A673 (cell line): ENCODE results near the gene C12orf57. TPM values are rescaled to one million over a fixed set of nuclear protein-coding genes. Genes with fewer than 3 reads are reported as not detected.

Experiments
- BruUV-seq: library from RNA; stranded (reverse); fragments of 400-500 nt; replicated peaks from 2 replicates; lab custom pipeline; 2021; lab: Mats Ljungman, UMichigan
- CTCF ChIA-PET: fragments of 300-600 bp; sonication (Branson Sonifier 250); formaldehyde crosslinking; loops from one replicate; lab custom pipeline; 2022; ENCODE audit warnings: antibody characterized with exemption; lab: Charles Lee
- POLR2A ChIA-PET: fragments of 300-600 bp; sonication (Branson Sonifier 250); formaldehyde crosslinking; loops from one replicate; lab custom pipeline; 2022; ENCODE audit warnings: antibody characterized with exemption; ENCODE audit not compliant: low non-redundant PET; lab: Charles Lee
- DNase-seq: peaks from one replicate; pipeline ENCODE4 v3.0.0-alpha.2; 2015; ENCODE audit warnings: low spot score
- H3K27ac ChIP-seq: fragments of 200-600 bp; sonication (generic); 2 replicates; pipeline ENCODE4 v1.5.1; 2016; ENCODE audit warnings: mixed run types, low read depth, mild to moderate bottlenecking, mixed read lengths, antibody characterized with exemption, low read length; ENCODE audit not compliant: poor library complexity, severe bottlenecking
- H3K27me3 ChIP-seq: fragments of 200-600 bp; sonication (generic); replicated peaks from 2 replicates; pipeline ENCODE4 v1.6.1; 2017; ENCODE audit warnings: mixed run types, low read depth, mild to moderate bottlenecking, mixed read lengths, antibody characterized with exemption, low read length; ENCODE audit not compliant: insufficient read depth, poor library complexity
- H3K36me3 ChIP-seq: fragments of 200-600 bp; sonication (generic); 2 replicates; pipeline ENCODE4 v1.6.1; 2016; ENCODE audit warnings: mixed run types, mild to moderate bottlenecking, mixed read lengths, antibody characterized with exemption, low read length; ENCODE audit not compliant: insufficient read depth, poor library complexity, severe bottlenecking
- H3K4me1 ChIP-seq: fragments of 200-600 bp; sonication (generic); 2 replicates; pipeline ENCODE4 v1.6.1; 2017; ENCODE audit warnings: mixed run types, mild to moderate bottlenecking, mixed read lengths, antibody characterized with exemption, low read length; ENCODE audit not compliant: insufficient read depth, poor library complexity, severe bottlenecking
- H3K4me3 ChIP-seq: fragments of 200-600 bp; sonication (generic); 2 replicates; pipeline ENCODE4 v1.5.1; 2016; ENCODE audit warnings: low read depth, mixed run types, mild to moderate bottlenecking, mixed read lengths, low read length; ENCODE audit not compliant: poor library complexity, severe bottlenecking
- H3K9me3 ChIP-seq: fragments of 200-600 bp; sonication (generic); 2 replicates; pipeline ENCODE4 v1.6.1; 2016; ENCODE audit warnings: mixed run types, low read depth, mild to moderate bottlenecking, mixed read lengths, antibody characterized with exemption, low read length; ENCODE audit not compliant: poor library complexity, severe bottlenecking
- EZH2 ChIP-seq: fragments of 200-600 bp; sonication (generic); IDR thresholded peaks from 2 replicates; pipeline ENCODE4 v1.6.1; 2017; ENCODE audit warnings: borderline replicate concordance, low read depth, mild to moderate bottlenecking, mixed read lengths, antibody characterized with exemption, low read length; ENCODE audit not compliant: poor library complexity, severe bottlenecking
- intact Hi-C: fragments of 100-400 bp; cut with micrococcal nuclease; formaldehyde crosslinking; loops from one replicate; pipeline ENCODE4 v1.10.0; 2022; ENCODE audit not compliant: unreplicated experiment
- total RNA-seq: library from RNA; stranded (reverse); gene quantifications from 2 replicates; pipeline ENCODE4 v1.2.3, GENCODE V29; 2021
- TF ChIP-seq, protein P1 (sequence below): fragments of 300-800, 200-600 bp; sonication (generic); conservative IDR thresholded peaks from 2 replicates; pipeline ENCODE4 v1.5.1; 2017; ENCODE audit warnings: low read depth, mild to moderate bottlenecking, antibody characterized with exemption, low read length, moderate library complexity, mixed read lengths

Gene C12orf57
- total RNA-seq, 1 experiment from 2014 or later, result 260 TPM

DNA sequence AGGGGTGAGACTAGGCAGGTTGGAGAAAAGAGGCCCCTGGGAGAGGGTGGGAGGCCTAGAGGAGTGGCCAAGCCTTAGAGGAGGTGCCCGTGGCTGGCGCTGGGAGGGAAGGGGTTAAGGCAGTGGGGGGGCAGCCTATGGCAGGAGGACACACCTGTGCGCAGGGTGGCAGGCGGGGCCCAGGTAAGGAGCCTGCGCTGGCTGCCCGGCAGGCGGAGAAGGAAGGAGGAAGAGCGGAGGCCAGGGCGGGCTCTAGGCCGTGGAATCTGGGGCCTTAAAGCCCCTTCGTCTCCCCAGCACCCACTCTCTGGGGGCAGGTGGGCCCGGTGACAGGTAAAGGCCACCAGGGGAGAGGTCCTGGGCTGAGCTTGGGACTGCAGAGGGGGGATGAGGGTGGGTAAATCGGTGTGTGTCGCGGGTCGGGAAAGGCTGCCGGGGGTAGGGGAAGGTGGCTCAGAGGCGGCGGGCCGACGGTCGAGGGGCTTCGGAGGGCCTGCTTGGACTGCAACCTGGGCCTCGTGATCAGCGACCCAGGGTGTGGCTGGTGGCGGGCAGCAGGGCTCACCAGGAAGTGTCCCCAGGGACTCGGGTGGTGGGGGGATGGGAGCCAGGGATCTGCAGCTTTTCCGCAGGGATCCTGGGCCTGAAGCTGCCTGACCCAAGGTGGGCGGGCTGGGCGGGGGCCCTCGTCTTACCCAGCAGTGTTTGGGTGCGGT, 19.4 kb downstream of the C12orf57 start:
- TF ChIP-seq EZH2, result no peak
- TF ChIP-seq, protein P1, sequence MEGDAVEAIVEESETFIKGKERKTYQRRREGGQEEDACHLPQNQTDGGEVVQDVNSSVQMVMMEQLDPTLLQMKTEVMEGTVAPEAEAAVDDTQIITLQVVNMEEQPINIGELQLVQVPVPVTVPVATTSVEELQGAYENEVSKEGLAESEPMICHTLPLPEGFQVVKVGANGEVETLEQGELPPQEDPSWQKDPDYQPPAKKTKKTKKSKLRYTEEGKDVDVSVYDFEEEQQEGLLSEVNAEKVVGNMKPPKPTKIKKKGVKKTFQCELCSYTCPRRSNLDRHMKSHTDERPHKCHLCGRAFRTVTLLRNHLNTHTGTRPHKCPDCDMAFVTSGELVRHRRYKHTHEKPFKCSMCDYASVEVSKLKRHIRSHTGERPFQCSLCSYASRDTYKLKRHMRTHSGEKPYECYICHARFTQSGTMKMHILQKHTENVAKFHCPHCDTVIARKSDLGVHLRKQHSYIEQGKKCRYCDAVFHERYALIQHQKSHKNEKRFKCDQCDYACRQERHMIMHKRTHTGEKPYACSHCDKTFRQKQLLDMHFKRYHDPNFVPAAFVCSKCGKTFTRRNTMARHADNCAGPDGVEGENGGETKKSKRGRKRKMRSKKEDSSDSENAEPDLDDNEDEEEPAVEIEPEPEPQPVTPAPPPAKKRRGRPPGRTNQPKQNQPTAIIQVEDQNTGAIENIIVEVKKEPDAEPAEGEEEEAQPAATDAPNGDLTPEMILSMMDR, result no peak
- Histone ChIP-seq H3K9me3 (no peaks in the 10 kb centered on the region), H3K36me3 (peaks cover 37% of the 10 kb centered on the region), H3K4me1 (peaks cover 47% of the 10 kb centered on the region), H3K27me3 (no peaks in the 10 kb centered on the region), H3K4me3 (no peak overlapping the region), H3K27ac (peak overlapping the region; percentile 96)
- DNase-seq, result no peak
- intact Hi-C loops, result loop anchor here (10.0 kb wide), 1 partner anchor 198 kb away; the partner anchor contains the start of gene PTMS
- CTCF ChIA-PET, result no interaction called here
- POLR2A ChIA-PET, result interaction anchor here (0.6 to 2.5 kb wide), 3 partner anchors 19 to 24 kb away, joined by 3 to 19 read pairs (median 6); partner anchors contain the start of genes C12orf57 and RNU7-1
- BruUV-seq, result no TSS peak

DNA sequence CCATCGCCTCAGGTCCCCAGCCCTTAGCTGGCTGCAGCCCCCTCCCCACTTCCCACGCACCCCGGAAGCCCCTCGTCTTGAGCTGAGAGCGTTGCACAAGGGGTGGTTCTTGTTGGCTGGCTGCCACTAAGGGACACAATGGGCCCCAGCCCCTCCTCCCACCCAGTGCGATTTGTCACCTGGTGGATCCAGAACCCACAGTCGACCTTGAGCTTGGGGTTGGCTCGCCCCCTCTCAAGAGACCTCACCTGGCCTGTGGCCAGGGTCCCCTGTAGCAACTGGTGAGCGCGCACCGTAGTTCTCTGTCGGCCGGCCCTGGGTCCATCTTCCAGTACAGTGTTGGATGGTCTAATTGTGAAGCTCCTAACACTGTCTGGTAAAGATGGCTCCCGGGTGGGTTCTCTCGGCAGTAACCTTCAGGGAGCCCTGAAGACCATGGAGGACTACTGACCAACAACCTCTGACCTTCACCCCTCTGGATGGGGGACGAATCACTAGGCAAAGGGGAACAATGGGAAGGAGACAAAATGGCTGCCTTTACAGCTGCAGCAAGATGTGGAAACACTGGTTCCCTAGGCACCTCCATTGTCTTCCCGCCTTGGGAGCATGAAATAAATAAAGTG, 20.1 kb downstream of the C12orf57 start:
- no TSS peak for BruUV-seq
- no peak for DNase-seq
- ChIA-PET CTCF (interaction anchor here (1.0 to 2.0 kb wide), 4 partner anchors 20 to 94 kb away, joined by 3 to 20 read pairs (median 8); partner anchors contain the start of genes C12orf57 and RNU7-1), POLR2A (interaction anchor here (1.0 to 1.9 kb wide), 2 partner anchors 17 to 20 kb away, joined by 3 to 6 read pairs; partner anchors contain the start of genes C12orf57 and RNU7-1)
- TF ChIP-seq EZH2, result no peak
- peaks cover 45% of the 10 kb centered on the region for H3K36me3 ChIP-seq
- peak overlapping the region; percentile 77 for H3K27ac ChIP-seq
- intact Hi-C loops, result loop anchor here (10.0 kb wide), 1 partner anchor 199 kb away; the partner anchor contains the start of gene PTMS
- H3K4me1 ChIP-seq, result peaks cover 54% of the 10 kb centered on the region
- H3K4me3 ChIP-seq, result no peak overlapping the region
- H3K9me3 ChIP-seq, result no peaks in the 10 kb centered on the region
- H3K27me3 ChIP-seq, result no peaks in the 10 kb centered on the region

DNA sequence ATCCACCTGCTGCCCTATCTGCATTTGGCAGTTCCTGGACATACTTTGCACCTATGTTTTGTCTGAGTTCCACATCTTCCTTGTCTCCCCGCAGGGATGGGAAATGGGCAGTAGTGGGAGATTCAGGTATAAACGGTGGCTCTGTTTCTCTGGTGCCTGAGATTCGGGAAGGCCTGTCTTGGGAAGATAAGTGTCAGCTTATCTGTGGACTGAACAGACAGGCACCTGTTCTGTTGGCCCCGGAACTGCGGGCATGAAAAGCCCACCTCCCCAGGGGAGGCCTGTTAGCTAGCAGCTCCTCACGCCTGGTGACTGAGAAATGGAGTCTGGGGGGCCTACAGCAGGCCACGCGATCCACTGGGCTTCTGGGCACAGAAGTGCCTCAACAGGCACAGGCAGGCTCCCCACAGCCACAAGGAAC, 20.8 kb downstream of the C12orf57 start:
- intact Hi-C loops, result loop anchor here (10.0 kb wide), 1 partner anchor 200 kb away; the partner anchor contains the start of gene PTMS
- ChIA-PET CTCF (interaction anchor here (0.5 to 2.0 kb wide), 6 partner anchors 21 to 95 kb away, joined by 3 to 20 read pairs (median 7); partner anchors contain the start of genes C12orf57 and RNU7-1), POLR2A (interaction anchor here (1.0 to 1.9 kb wide), 2 partner anchors 17 to 21 kb away, joined by 3 to 6 read pairs; partner anchors contain the start of genes C12orf57 and RNU7-1)
- Histone ChIP-seq H3K9me3 (no peaks in the 10 kb centered on the region), H3K36me3 (peaks cover 49% of the 10 kb centered on the region), H3K4me3 (no peak overlapping the region), H3K27ac (peak overlapping the region; percentile 77), H3K27me3 (no peaks in the 10 kb centered on the region), H3K4me1 (peaks cover 60% of the 10 kb centered on the region)
- no peak for DNase-seq
- TF ChIP-seq EZH2, result no peak
- TF ChIP-seq, protein P1, result no peak
- no TSS peak for BruUV-seq
